Caco-2 (cell line): Measurements from ENCODE around the gene SCG2. TPM values are rescaled to one million over a fixed set of nuclear protein-coding genes. Genes with fewer than 3 reads are reported as not detected.

ENCODE experiments used
- BruUV-seq: library from RNA; stranded (reverse); fragments of 400-500 nt; replicated peaks from 2 replicates; lab custom pipeline; 2021; lab: Mats Ljungman, UMichigan
- CTCF ChIA-PET: fragments of 300-600 bp; sonication (Branson Sonifier 250); formaldehyde crosslinking; loops from one replicate; lab custom pipeline; 2022; ENCODE audit warnings: antibody characterized with exemption; lab: Charles Lee
- POLR2A ChIA-PET: fragments of 300-600 bp; sonication (Branson Sonifier 250); formaldehyde crosslinking; loops from one replicate; lab custom pipeline; 2022; ENCODE audit warnings: antibody characterized with exemption; lab: Charles Lee
- DNase-seq, 2 experiments: peaks; one replicate each; pipeline versions ENCODE4 v3.0.0 to v3.0.0-alpha.2; 2020 to 2022
- H3K27me3 ChIP-seq: replicated peaks from 2 replicates; pipeline ENCODE4 v1.6.0; 2011; ENCODE audit warnings: low read length; ENCODE audit not compliant: control insufficient read depth, insufficient read depth
- H3K36me3 ChIP-seq: 2 replicates; pipeline ENCODE4 v1.5.1; 2011; ENCODE audit warnings: low read length; ENCODE audit not compliant: control insufficient read depth, insufficient read depth
- H3K4me1 ChIP-seq: fragments of 250-450 bp; sonication (Bioruptor Pico); 2 replicates; pipeline ENCODE4 v1.5.1; 2020; ENCODE audit warnings: mild to moderate bottlenecking
- H3K4me3 ChIP-seq: 2 replicates; pipeline ENCODE4 v1.5.1; 2011; ENCODE audit warnings: low read depth, mild to moderate bottlenecking, control low read depth, low read length
- H3K9me3 ChIP-seq: fragments of 250-450 bp; sonication (Bioruptor Pico); 2 replicates; pipeline ENCODE4 v1.5.1; 2020; ENCODE audit warnings: mild to moderate bottlenecking, moderate library complexity
- H3K27ac Mint-ChIP-seq: one replicate; pipeline ENCODE4 v1.8.0; 2022; ENCODE audit warnings: mixed read lengths; ENCODE audit not compliant: unreplicated experiment
- H3K27me3 Mint-ChIP-seq: one replicate; pipeline ENCODE4 v1.8.0; 2022; ENCODE audit warnings: mixed read lengths; ENCODE audit not compliant: insufficient read depth, unreplicated experiment
- H3K36me3 Mint-ChIP-seq: one replicate; pipeline ENCODE4 v1.8.0; 2022; ENCODE audit warnings: mild to moderate bottlenecking, mixed read lengths; ENCODE audit not compliant: insufficient read depth, unreplicated experiment
- H3K4me1 Mint-ChIP-seq: one replicate; pipeline ENCODE4 v1.8.0; 2022; ENCODE audit warnings: low read depth, mixed read lengths; ENCODE audit not compliant: unreplicated experiment
- H3K4me3 Mint-ChIP-seq: one replicate; pipeline ENCODE4 v1.8.0; 2022; ENCODE audit warnings: mild to moderate bottlenecking, moderate library complexity, mixed read lengths; ENCODE audit not compliant: unreplicated experiment
- H3K9me3 Mint-ChIP-seq: one replicate; pipeline ENCODE4 v1.8.0; 2022; ENCODE audit warnings: mixed read lengths; ENCODE audit not compliant: unreplicated experiment
- CTCF ChIP-seq, 2 experiments: fragments of 200-600 bp in 1 of 2; IDR thresholded peaks; 1 replicate in 1 of 2; 2 replicates in 1 of 2; pipeline versions ENCODE4 v1.5.1 to v1.8.0; 2011 to 2022; ENCODE audit warnings: antibody characterized with exemption in 1 of 2, control low read depth in 1 of 2, inconsistent platforms in 1 of 2, low read depth in 1 of 2, low read length in 1 of 2, mild to moderate bottlenecking in 1 of 2, moderate library complexity in 1 of 2; ENCODE audit not compliant: insufficient read depth in 1 of 2, severe bottlenecking in 1 of 2, unreplicated experiment in 1 of 2
- intact Hi-C: fragments of 100-400 bp; cut with micrococcal nuclease; formaldehyde crosslinking; loops from one replicate; pipeline ENCODE4 v1.10.0; 2022; ENCODE audit not compliant: unreplicated experiment
- total RNA-seq: library from RNA; stranded (reverse); gene quantifications from 2 replicates; pipeline ENCODE4 v1.2.3, GENCODE V29; 2022

The SCG2 gene
- total RNA-seq, 1 experiment from 2014 or later: 0.41 TPM

GRCh38 chr2:223607476-223607875, 5.3 kb upstream of the SCG2 start:
- POLR2A ChIA-PET: no interaction called here
- no peaks in the 10 kb centered on the region; the same call in 1 of the 2 replicates for H3K27me3 ChIP-seq
- H3K27me3 Mint-ChIP-seq: peaks cover 16% of the 10 kb centered on the region
- intact Hi-C loops: no loop called here
- H3K36me3 Mint-ChIP-seq: no peaks in the 10 kb centered on the region
- H3K4me1 Mint-ChIP-seq: no peaks in the 10 kb centered on the region
- no TSS peak for BruUV-seq
- no peaks in the 10 kb centered on the region for H3K9me3 ChIP-seq
- H3K27ac Mint-ChIP-seq: no peak overlapping the region
- TF ChIP-seq CTCF (IDR thresholded peaks at IDR 0.05; ENCODE audit: insufficient read depth in 1 of 2, low read depth in 1 of 2, low read length in 1 of 2, severe bottlenecking in 1 of 2, unreplicated experiment in 1 of 2): no peak
- DNase-seq: no peak
- H3K4me3 ChIP-seq: no peak overlapping the region
- H3K9me3 Mint-ChIP-seq: no peaks in the 10 kb centered on the region
- no peaks in the 10 kb centered on the region for H3K4me1 ChIP-seq
- CTCF ChIA-PET: no interaction called here
- no peaks in the 10 kb centered on the region for H3K36me3 ChIP-seq
- H3K4me3 Mint-ChIP-seq: no peak overlapping the region

GRCh38 chr2:223606946-223607345, 4.8 kb upstream of the SCG2 start:
- peaks cover 16% of the 10 kb centered on the region for H3K27me3 Mint-ChIP-seq
- H3K36me3 ChIP-seq: no peaks in the 10 kb centered on the region
- H3K4me3 Mint-ChIP-seq: no peak overlapping the region
- no peak for TF ChIP-seq CTCF (IDR thresholded peaks at IDR 0.05; ENCODE audit: insufficient read depth in 1 of 2, low read depth in 1 of 2, low read length in 1 of 2, severe bottlenecking in 1 of 2, unreplicated experiment in 1 of 2)
- H3K36me3 Mint-ChIP-seq: no peaks in the 10 kb centered on the region
- H3K4me1 Mint-ChIP-seq: no peaks in the 10 kb centered on the region
- H3K9me3 Mint-ChIP-seq: no peaks in the 10 kb centered on the region
- H3K27me3 ChIP-seq: no peaks in the 10 kb centered on the region; the same call in 1 of the 2 replicates
- POLR2A ChIA-PET: no interaction called here
- H3K9me3 ChIP-seq: no peaks in the 10 kb centered on the region
- no TSS peak for BruUV-seq
- H3K4me3 ChIP-seq: no peak overlapping the region
- no peaks in the 10 kb centered on the region for H3K4me1 ChIP-seq
- no peak overlapping the region for H3K27ac Mint-ChIP-seq
- intact Hi-C loops: no loop called here
- CTCF ChIA-PET: no interaction called here
- no peak for DNase-seq

- H3K9me3 Mint-ChIP-seq: no peaks in the 10 kb centered on the region
- no peaks in the 10 kb centered on the region for H3K4me1 Mint-ChIP-seq
- DNase-seq: no peak
- Histone ChIP-seq H3K36me3 (no peaks in the 10 kb centered on the region), H3K9me3 (no peaks in the 10 kb centered on the region), H3K4me1 (no peaks in the 10 kb centered on the region), H3K4me3 (no peak overlapping the region), H3K27me3 (no peaks in the 10 kb centered on the region; the same call in 1 of the 2 replicates)
- H3K27me3 Mint-ChIP-seq: peaks cover 15% of the 10 kb centered on the region
- no peaks in the 10 kb centered on the region for H3K36me3 Mint-ChIP-seq
- no peak for TF ChIP-seq CTCF (IDR thresholded peaks at IDR 0.05; ENCODE audit: insufficient read depth in 1 of 2, low read depth in 1 of 2, low read length in 1 of 2, severe bottlenecking in 1 of 2, unreplicated experiment in 1 of 2)
- ChIA-PET CTCF (no interaction called here), POLR2A (no interaction called here)
- no peak overlapping the region for H3K27ac Mint-ChIP-seq
- no TSS peak for BruUV-seq
- intact Hi-C loops: loop anchor here (5.0 kb wide), 1 partner anchor 147 kb away; no protein-coding TSS in a partner anchor
- H3K4me3 Mint-ChIP-seq: no peak overlapping the region
These were observed 2.1 kb upstream of the SCG2 start for GRCh38 chr2:223604231-223604630.
